ENCODE results near the gene ECE1.
A peak's percentile ranks its signal among the peaks of the same experiment; 100 is the strongest.
"Not testable (repeated sequence)": the region's sequence is repeated elsewhere in the genome, so short reads cannot be mapped to it uniquely, and the experiment has no call there.

Gene ECE1

DNA sequence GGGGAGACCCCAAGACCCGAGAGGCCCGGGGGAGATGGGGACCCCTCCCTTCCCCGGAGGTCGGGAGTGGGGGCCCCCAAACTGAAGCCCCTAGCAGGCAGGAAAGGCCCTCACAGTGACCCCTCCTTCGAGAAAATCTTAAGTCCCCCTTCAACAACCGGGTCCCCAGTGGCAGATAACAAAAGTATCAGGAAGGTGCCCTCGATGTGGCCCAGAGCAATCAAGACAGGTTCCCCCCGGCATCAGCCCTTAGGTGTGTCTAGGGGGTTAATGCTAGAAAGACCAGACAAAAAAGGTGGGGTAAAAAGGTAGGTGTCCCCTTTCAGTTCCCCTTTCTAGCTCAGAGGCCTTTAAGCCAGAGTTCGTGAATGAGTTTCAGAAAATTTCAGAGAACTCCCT, 282 bp upstream of the ECE1 start:
- DNase-seq, result peak; percentile 14

DNA sequence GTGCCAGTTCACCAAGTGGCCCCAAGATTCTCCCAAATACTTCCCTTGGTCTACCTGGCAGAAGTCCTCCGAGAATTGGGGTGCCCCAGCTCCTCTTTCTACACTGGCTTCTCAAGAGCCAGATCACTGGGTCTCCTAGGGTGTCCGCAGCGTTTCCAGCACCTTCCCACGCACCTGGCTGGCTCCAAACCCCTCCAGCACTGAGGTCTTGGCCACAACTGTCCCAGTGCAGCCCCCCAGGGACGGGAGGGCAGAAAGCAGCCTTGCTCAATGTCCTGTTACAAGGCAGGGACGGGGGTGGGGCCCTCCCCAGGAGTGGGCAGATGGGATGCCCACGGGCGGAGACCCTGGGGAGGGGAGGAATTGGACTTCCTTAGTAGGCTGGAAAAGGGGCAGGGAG, 1.1 kb downstream of the ECE1 start:
- DNase-seq, result no peak

DNA sequence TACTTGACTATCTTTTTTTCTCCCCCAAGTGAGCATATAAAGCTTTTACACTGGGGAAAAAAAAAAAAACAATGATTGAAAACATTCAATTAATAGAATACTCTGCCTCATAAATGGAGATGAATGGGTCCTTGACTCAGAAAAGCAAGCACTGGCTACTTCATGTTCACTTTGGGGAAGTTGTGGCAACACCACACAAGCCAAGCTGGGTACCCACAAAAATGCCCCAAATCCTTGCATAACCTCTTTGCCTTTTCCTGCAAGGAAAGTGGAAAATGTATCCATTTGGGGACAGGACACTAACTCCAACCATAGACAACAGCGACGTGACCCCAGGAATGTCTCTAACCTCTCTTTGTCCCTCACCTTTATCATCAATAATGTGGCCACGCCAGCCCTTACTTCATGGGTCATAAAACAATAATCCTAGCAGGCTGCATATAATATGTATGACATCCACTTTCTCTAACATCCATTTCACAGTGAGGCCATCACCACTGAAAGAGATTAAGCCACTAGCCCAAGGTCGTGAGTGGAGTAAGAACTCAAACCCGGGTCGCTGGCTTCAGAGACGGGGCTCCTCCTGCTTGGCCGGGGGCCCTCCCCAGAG, 2.3 kb downstream of the ECE1 start:
- no peak for DNase-seq

- not testable (repeated sequence) for DNase-seq
Measured at GRCh38 chr1:21285386-21285785, 4.9 kb downstream of the ECE1 start.

- DNase-seq, result no peak
Measured at GRCh38 chr1:21285055-21285372, 5.2 kb downstream of the ECE1 start.

DNA sequence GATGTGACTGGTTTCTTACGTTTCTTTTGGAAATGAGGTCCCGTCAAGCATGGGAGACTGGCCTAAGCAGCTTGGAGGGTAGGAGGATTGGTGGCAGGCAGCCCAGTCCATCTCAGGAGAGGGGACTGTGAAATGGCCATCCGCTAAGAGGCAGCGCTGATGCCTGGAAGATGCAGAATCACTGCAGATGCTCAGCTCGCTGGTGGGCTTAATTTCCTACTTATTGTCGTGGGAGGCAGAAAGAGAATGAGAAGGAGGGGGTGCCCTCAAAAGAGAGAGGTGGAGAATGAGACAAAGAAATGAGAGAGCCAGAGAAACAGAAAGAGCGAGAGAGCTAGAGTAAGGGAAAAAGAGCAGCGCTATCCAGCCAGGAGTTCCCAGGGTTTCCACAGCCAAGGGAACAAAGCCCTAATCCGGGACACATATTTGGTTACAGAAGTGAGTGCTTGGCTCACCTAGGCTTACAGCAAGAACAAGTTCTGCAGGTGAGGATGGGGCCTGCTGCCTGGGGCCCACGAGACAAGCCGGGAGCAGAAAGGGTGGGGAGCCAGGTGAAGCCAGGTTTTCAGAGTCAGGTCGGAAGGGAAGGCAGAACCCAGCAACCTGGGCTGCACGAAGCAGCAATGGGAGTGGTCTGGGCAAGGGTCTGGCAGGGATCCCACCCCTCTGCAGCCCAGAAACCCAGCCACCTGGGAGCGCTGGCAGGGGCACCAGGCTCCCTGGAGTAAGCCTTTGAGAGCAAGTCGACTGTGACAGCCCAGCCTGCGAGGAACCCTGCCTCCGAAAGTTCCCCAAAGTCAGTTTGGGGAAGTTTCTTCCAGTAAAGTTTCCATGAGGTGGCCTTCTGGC, 5.8 kb downstream of the ECE1 start:
- DNase-seq, result no peak

DNA sequence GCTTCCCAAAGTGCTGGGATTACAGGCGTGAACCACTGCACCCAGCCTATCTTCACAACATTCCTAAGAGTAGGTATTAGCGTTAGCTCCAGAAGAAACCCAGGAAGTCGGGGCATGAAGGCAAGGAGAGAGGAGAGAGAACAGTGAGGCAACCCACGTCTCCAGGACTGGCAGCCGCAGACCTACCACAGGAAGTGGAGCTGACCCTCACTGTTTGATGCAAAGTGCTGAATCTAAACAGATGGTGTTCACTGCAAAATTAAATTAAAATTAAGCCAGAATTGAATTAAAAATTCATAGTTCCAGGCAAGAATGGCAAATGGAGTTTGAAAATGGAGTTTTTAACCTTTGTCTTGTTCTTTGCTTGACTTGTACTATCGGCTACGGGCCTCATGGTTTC, 6.7 kb downstream of the ECE1 start:
- DNase-seq, result no peak

DNA sequence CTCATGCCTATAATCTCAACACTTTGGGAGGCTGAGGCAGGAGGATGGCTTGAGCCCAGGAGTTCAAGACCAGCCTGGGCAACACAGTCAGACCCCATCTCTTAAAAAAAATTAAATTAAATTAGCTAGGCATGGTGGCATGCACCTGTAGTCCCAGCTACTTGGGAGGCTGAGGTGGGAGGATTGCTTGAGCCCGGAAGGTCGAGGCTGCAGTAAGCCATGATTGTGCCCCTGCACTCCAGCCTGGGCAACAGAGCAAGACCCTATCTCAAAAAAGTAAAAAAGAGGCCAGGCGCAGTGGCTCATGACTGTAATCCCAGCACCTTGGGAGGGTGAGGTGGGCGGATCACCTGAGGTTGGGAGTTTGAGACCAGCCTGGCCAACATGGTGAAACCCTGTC, 8.2 kb downstream of the ECE1 start:
- not testable (repeated sequence) for DNase-seq

- no peak for DNase-seq
Measured at GRCh38 chr1:21280482-21280881, 9.8 kb downstream of the ECE1 start.

DNA sequence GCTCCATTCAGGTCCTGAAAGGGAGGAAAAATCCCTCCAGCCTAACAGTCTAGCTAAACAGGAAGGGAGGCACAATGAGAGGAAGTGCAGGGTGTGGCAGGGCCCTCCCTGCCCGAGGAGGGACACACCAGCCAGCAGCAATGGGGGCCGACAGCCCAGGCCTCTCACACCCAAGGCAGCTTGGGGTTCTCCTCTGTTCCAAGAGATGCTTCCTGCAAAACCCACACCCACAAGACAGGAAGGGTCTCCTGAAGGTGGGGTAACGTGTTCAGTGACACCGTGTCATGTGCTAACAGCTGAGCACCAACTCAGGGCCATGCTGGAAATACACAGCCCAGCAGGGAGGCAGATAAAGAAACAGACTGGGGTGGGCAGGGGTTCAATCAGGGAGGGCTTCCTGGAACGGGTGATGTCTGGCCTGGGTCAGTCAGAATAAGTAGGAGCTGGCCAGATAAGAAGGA, 10.2 kb downstream of the ECE1 start:
- peak; percentile 23 for DNase-seq

DNA sequence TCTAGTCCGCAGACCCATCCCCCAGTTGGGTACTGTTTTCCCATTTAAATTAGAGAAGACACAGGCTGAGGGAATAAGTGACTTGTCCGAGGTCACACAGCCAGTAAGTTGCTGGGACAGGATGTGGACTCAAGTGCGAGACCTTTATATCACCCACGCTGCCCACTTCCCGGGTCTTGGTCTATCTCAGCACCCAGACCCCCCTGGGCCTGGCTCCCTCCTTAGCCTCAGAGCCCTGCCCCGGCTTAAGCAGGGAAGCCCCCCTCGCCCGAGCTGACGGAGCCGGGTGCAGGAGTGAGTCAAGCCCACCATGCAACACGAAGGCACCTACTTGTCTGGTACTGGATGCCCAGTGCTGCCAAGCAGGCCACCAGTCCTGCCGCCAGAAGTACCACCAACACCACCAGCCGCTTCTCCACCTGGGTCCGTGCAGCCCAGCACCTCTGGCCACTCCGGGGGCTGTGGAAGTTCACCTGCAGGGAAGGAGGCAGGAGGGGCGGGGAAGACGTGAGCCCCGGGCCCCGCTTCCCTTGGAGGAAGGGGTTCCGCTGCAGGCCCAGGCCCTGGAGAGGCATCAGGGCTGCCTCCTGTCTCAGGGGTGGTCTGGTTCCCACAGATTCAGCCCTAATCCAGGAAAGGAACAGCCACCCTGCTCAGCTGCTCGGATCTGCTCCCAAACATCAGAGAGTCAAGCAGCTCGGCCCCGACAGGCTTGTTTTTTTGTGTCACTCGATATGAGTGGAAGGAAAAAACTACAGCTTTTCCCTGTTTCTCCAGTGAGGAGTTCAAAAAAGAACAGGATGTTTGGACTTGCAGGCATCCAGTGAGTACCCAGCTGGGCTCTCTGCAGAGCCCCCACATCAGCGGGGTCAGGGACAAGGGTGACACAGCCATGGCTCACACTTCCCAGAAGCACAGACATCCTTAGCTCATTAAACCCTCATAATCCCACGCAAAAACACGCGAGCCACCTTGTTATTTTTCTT, 11.1 kb downstream of the ECE1 start:
- DNase-seq, result peak; percentile 16

- no peak for DNase-seq
Measured at GRCh38 chr1:21278208-21278859, 11.9 kb downstream of the ECE1 start.

DNA sequence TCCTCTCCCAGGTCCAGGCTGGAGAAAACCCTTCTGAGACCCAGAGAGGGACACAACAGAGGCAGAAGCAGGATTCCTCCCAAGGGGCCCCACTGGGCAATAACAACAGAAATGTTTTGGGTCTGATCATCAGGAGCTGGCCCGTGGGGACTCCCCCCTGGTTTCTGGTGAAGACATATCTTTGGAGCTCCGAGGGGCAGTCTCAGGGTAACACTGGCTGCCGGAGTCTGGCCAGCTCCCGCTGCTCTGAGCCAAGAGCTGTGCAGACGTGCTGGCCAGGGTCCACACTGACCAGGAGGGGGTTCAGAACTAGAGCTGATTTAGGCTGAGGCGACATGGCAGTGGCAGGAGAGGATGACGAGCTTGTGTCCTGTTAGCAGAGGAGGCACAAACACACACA, 13.1 kb downstream of the ECE1 start:
- no peak for DNase-seq

GRCh38 chr1:21272540-21272939, 17.7 kb downstream of the ECE1 start:
- DNase-seq, result no peak

DNA sequence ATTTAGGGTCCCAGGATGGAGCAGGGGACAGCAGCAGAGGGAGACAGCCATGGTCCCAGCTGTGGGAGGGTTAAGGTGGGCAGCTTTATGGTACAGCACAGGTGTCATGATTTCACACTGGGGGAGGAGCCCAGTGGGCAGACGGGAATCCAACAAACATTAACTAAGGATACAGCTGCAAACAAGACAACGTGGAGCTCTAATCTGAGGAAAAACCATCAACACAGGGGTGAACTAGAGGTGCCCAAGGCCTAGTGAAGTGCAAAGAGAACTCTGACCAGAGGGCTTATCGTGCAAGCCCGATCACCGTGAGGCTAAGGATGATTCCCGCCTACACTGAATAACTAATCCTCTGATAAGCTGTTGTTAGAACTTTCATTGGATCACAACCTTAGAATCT, 18.7 kb downstream of the ECE1 start:
- no peak for DNase-seq

DNA sequence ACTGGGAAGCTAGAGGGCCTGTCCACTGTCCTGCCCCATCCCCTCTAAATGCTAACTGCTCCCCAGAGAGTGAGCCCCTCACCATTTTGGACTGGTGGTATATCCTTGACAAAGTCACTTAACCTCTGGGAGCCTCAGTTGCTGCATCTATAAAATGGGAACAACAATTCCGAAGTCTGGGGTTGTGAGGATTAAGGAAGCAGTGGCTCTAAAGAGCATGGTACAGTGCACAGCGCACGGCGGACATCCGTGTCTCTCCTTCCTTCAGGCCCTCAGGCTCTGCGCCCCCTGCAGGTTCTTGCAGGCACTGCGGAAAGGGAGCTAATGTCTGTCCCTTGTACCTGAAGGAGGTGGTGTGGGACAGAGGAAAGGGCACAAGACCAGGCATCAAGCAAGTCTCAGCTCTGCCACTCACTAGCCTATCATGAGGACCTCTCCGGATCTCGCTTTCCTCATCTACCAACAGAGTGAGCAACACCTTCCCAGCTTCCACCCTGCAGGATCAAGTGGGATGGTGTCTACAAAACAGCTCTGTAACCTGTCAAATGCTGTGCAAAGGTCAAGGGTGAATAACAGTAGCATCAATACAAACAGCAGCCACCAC, 20.1 kb downstream of the ECE1 start:
- DNase-seq, result peak; percentile 87

- DNase-seq, result no peak
Measured at GRCh38 chr1:21269461-21270085, 20.7 kb downstream of the ECE1 start.

DNA sequence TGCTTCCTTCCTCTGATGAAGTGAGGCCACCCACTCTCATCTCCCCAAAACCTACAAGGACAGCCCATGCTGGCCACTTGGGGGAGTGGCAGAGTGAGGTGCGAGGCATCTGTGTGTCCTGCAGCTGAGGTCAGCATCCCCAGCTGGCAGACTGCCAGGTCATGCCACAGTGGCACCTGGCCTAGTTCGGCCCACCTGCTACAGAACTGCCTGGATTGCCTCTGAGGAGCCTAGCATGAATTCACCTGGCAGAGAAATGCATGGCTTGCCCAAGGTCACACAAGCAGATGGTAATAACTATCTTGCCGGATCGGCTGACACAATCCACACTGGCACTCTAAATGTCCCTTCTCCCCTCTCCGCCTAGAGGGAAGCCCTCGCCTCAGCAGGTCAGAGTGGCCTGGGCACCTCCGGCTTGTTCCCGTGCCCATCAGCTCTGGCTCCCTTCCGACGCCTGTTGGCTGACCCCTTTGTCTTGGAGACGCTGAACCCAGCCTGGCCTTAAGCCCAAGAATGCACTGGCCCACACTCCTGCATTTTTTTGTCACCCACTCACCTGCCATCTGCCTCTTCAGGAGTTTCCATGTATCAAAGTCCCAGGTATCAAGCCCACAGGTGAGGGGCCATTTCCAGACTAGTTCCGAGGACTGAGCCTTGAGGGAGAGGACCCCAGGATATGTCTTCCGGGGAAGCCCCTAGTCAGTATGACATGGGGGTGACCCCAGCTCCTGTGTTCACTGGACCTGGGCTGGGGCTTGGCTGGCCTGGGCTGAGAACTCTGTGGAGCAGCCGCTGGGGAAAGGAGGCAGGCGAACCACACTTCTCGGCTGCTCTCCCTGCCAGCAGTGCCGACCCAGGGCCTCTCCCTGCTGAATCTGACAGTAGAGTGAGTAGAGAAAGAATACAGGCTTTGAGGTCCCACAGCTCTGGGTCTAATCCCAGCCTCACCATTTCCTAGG, 21.7 kb downstream of the ECE1 start:
- DNase-seq, result no peak

DNA sequence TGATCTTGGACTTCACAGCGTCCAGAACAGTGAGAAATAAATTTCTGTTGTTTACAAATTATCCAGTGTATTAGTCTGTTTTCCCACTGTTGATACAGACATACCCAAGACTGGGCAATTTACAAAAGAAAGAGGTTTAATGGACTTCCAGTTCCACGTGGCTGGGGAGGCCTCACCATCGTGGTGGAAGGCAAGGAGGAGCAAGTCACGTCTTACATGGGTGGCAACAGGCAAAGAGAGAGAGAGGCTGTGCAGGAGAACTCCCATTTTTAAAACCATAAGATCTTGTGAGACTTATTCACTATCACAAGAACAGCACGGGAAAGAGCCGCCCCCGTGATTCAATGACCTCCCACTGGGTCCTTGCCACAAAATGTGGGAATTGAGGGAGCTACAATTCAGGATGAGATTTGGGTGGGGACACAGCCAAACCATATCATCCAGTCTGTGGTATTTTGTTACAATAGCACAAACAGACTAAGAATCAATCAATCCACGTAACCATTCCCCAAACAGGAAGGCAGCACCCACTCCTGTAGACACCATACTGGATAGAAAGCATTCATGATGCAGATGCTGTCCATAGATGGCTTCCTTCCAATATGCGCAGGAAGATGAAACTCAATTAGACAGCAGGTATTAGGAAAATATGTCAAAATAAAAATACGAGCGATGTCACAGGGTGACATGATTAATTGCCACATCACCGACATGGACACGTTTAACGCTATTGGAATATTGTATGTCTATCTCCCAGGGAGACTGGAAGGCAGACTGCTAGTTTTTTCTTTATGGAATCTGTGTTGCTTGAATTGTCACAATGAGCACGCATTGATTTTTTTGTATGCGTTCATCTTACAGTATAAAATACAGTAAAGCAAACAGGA, 22.8 kb downstream of the ECE1 start:
- no peak for DNase-seq

Data from activated CD4-positive, alpha-beta T cell treated with anti-CD3 and anti-CD28 coated beads, Interleukin-10, Interleukin-2, amounts not matched to agents 100 ng/mL and 50 ng/mL, durations not matched to agents 16 hours and 8 hours (primary cell).